Gastrocnemius medialis (tissue), 4 donors: ENCODE data around the gene BDKRB1. TPM values are rescaled to one million over a fixed set of nuclear protein-coding genes. Genes with fewer than 3 reads are reported as not detected.
A peak's percentile ranks its signal among the peaks of the same experiment; 100 is the strongest.

Experiments used
- ATAC-seq, 2 donors: fragments of 150-250 bp; one replicate each; pipeline ENCODE4 v1.9.1; 2016
- DNase-seq, 2 donors: peaks; one replicate each; pipeline ENCODE4 v3.0.0-alpha.2; 2019
- H3K27ac ChIP-seq, 4 donors: fragments of 200-600 bp; sonication (generic); 1 replicate in 1 of 4; 2 replicates in 3 of 4; pipeline ENCODE4 v1.5.1; 2016 to 2018; ENCODE audit warnings: mild to moderate bottlenecking in 2 of 4, moderate library complexity in 1 of 4
- H3K27me3 ChIP-seq, 3 donors: fragments of 200-600 bp; sonication (generic) in 2 of 3; 1 replicate in 1 of 3; 2 replicates in 2 of 3; pipeline versions ENCODE4 v1.5.1 to v1.6.0; 2016 to 2019; ENCODE audit warnings: mild to moderate bottlenecking in 1 of 3, moderate library complexity in 1 of 3
- H3K36me3 ChIP-seq, 2 donors: fragments of 200-600 bp; sonication (generic) in 1 of 2; one replicate each; pipeline ENCODE4 v1.5.1; 2017 to 2018
- H3K4me1 ChIP-seq, 2 donors: fragments of 200-600 bp; sonication (generic) in 1 of 2; one replicate each; pipeline ENCODE4 v1.5.1; 2016 to 2017; ENCODE audit warnings: mild to moderate bottlenecking in 2 of 2
- H3K4me3 ChIP-seq, 4 donors: fragments of 200-600 bp; sonication (generic) in 3 of 4; 1 replicate in 1 of 4; 2 replicates in 3 of 4; pipeline ENCODE4 v1.5.1; 2016 to 2019; ENCODE audit warnings: mild to moderate bottlenecking in 2 of 4
- H3K9me3 ChIP-seq, 3 donors: fragments of 200-600 bp; sonication (generic) in 2 of 3; 1 replicate in 1 of 3; 2 replicates in 2 of 3; pipeline ENCODE4 v1.5.1; 2016 to 2019
- POLR2A ChIP-seq, 2 donors: fragments of 450-650 bp; IDR thresholded peaks; one replicate each; pipeline ENCODE4 v1.6.1; 2017; ENCODE audit warnings: antibody characterized with exemption in 2 of 2, mild to moderate bottlenecking in 2 of 2, moderate library complexity in 2 of 2
- in situ Hi-C, 4 donors: fragments of 200-750 bp; cut with MboI; loops; one replicate each; pipeline versions ENCODE4 v1.15.0 to v1.8.0; 2017; ENCODE audit warnings: low sequenced_read_pairs in 4 of 4
- intact Hi-C: fragments of 100-400 bp; cut with DNase I; formaldehyde crosslinking; loops from one replicate; pipeline ENCODE4 v1.15.1; 2023; ENCODE audit warnings: low total_unique reads
- total RNA-seq, 4 donors: library from RNA; depleted of rRNA; stranded (reverse); fragments of >200 nt; gene quantifications; one replicate each; pipeline versions ENCODE4 v1.1.0 to v1.2.3, GENCODE V29; 2016
- TF ChIP-seq, protein P1 (sequence below), 5 experiments: fragments of 450-650 bp in 3 of 5; fragments of 200-600 bp in 2 of 5; sonication (generic) in 2 of 5; IDR thresholded peaks in 4 of 5; conservative IDR thresholded peaks in 1 of 5; 1 replicate in 4 of 5; 2 replicates in 1 of 5; pipeline ENCODE4 v1.5.1; 2016 to 2019; ENCODE audit warnings: antibody characterized with exemption in 5 of 5, mild to moderate bottlenecking in 3 of 5, moderate library complexity in 3 of 5

Gene BDKRB1
- total RNA-seq, 4 donors from 2014 or later: not detected

DNA sequence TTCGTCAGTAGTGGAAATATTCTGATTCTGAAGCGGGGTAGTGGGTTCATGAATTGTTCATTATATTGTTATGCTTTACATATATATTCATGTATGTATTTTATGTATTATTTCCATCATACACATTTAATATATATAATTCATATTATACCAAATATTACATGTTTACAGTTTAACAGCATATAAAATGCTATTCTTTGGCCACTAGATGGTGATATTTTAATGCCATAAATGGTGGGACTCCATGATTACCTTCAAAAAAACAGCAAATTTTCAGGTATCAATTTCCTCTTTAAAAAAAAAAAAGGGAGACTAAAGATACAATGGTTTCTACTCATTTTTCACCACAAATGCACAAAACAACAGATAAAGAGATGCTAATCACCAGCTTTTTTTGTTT, 41.0 kb downstream of the BDKRB1 start:
- no peak for DNase-seq
- peaks cover 6 to 45% of the 10 kb centered on the region in 2 donors for H3K36me3 ChIP-seq
- in situ Hi-C loops: loop anchor here (10.0 to 25.0 kb wide), 2 partner anchors 128 to 735 kb away; no protein-coding TSS in a partner anchor
- H3K4me1 ChIP-seq: no peaks in the 10 kb centered on the region
- intact Hi-C loops: loop anchor here (2.0 kb wide), 1 partner anchor 128 kb away; no protein-coding TSS in a partner anchor
- no peaks in the 10 kb centered on the region for H3K9me3 ChIP-seq
- H3K4me3 ChIP-seq: no peak overlapping the region
- ATAC-seq: no peak
- TF ChIP-seq, protein P1, sequence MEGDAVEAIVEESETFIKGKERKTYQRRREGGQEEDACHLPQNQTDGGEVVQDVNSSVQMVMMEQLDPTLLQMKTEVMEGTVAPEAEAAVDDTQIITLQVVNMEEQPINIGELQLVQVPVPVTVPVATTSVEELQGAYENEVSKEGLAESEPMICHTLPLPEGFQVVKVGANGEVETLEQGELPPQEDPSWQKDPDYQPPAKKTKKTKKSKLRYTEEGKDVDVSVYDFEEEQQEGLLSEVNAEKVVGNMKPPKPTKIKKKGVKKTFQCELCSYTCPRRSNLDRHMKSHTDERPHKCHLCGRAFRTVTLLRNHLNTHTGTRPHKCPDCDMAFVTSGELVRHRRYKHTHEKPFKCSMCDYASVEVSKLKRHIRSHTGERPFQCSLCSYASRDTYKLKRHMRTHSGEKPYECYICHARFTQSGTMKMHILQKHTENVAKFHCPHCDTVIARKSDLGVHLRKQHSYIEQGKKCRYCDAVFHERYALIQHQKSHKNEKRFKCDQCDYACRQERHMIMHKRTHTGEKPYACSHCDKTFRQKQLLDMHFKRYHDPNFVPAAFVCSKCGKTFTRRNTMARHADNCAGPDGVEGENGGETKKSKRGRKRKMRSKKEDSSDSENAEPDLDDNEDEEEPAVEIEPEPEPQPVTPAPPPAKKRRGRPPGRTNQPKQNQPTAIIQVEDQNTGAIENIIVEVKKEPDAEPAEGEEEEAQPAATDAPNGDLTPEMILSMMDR (IDR thresholded peaks at IDR 0.05 in 4 of 5, conservative IDR thresholded peaks at IDR 0.05 in 1 of 5): peak in 3 of 5 experiments; percentile 17 to 52 (median 48)
- TF ChIP-seq POLR2A (IDR thresholded peaks at IDR 0.05): no peak
- no peak overlapping the region for H3K27ac ChIP-seq
- no peaks in the 10 kb centered on the region for H3K27me3 ChIP-seq

DNA sequence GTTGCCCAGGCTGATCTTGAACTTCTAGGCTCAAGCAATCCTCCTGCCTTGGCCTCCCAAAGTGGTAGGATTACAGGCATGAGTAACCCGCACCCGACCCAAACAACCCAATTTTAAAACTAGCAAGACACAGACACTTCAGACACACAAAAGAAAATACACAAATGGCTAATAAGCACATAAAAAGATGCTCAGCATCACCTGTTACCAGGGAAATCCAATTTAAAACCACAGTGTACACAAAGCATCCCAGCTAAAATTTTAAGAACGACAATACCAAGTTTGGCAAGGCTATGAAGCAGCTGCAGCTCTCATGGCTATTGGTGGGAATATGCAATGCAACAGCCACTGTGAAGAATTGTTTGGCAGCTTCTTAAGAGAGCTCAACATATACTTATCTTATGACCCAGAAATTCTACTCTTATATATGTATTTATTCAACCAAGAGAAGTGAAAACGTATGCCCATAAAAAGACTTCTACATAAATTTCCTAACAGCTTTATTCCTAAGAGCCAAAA, 42.0 kb downstream of the BDKRB1 start:
- intact Hi-C loops (loop anchor here (2.0 kb wide), 1 partner anchor 127 kb away; no protein-coding TSS in a partner anchor), in situ Hi-C loops (loop anchor here (10.0 to 25.0 kb wide), 2 partner anchors 127 to 736 kb away; no protein-coding TSS in a partner anchor)
- no peaks in the 10 kb centered on the region for H3K4me1 ChIP-seq
- peaks cover 6 to 53% of the 10 kb centered on the region in 2 donors for H3K36me3 ChIP-seq
- ATAC-seq (no peak), DNase-seq (no peak)
- no peak for TF ChIP-seq POLR2A (IDR thresholded peaks at IDR 0.05)
- TF ChIP-seq, protein P1 (IDR thresholded peaks at IDR 0.05 in 4 of 5, conservative IDR thresholded peaks at IDR 0.05 in 1 of 5): no peak
- no peaks in the 10 kb centered on the region for H3K9me3 ChIP-seq
- no peak overlapping the region for H3K27ac ChIP-seq
- H3K4me3 ChIP-seq: no peak overlapping the region
- no peaks in the 10 kb centered on the region for H3K27me3 ChIP-seq

DNA sequence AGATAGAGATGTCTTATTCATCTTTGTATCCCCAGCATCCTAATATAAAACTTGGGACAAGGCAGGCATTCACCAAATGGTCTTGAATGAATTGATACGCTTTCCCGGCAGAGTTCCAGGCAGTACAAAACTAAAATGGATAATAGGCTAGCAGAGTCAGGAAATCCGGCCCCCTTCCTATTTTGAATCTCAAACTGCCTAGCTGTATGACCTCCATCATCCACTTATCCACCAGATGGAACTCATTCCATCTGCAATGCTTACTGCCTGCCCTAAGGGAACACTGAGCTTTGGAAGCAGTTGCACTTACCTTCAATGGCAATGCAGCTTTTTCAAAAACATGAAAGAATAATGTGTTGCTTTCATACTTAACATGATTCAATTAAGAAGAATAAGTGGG, 43.4 kb downstream of the BDKRB1 start:
- Histone ChIP-seq H3K9me3 (no peaks in the 10 kb centered on the region), H3K27me3 (no peaks in the 10 kb centered on the region), H3K27ac (no peak overlapping the region), H3K4me1 (no peaks in the 10 kb centered on the region), H3K4me3 (no peak overlapping the region), H3K36me3 (peaks cover 6 to 54% of the 10 kb centered on the region in 2 donors)
- in situ Hi-C loops (loop anchor here (10.0 to 25.0 kb wide), 2 partner anchors 125 to 737 kb away; no protein-coding TSS in a partner anchor), intact Hi-C loops (no loop called here)
- no peak for DNase-seq
- TF ChIP-seq POLR2A (IDR thresholded peaks at IDR 0.05): no peak
- TF ChIP-seq, protein P1 (IDR thresholded peaks at IDR 0.05 in 4 of 5, conservative IDR thresholded peaks at IDR 0.05 in 1 of 5): no peak
- ATAC-seq: no peak

DNA sequence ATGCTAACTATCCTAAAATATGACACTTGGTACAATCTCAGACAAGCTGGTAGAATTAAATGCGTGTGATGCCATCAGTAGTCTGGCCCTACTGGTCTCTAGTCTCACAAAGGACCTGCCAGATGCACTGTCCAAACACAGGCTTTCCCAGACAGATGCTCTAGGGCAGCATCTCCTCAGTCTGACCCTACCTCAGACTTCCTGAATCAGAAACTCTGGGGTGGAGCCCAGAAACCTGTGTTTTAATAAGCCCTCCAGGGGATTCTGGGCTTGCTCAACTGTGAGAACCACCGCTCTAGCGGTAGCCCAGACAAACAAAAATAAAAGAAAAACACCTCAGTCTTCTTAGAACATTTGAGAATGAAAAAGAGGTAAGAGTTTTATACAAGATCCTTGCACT, 48.0 kb downstream of the BDKRB1 start:
- no peaks in the 10 kb centered on the region for H3K27me3 ChIP-seq
- no peak overlapping the region for H3K4me3 ChIP-seq
- intact Hi-C loops (loop anchor here (5.0 kb wide), 1 partner anchor 33 kb away; no protein-coding TSS in a partner anchor), in situ Hi-C loops (loop anchor here in 1 of 4 donors (25.0 kb wide), 1 partner anchor 233 kb away; no protein-coding TSS in a partner anchor)
- peaks cover 6 to 78% of the 10 kb centered on the region in 2 donors for H3K36me3 ChIP-seq
- no peaks in the 10 kb centered on the region for H3K9me3 ChIP-seq
- ATAC-seq (no peak), DNase-seq (no peak)
- H3K27ac ChIP-seq: no peak overlapping the region
- H3K4me1 ChIP-seq: no peaks in the 10 kb centered on the region
- TF ChIP-seq POLR2A (IDR thresholded peaks at IDR 0.05): no peak
- TF ChIP-seq, protein P1 (IDR thresholded peaks at IDR 0.05 in 4 of 5, conservative IDR thresholded peaks at IDR 0.05 in 1 of 5): no peak
